ENCODE data around the gene NFE2L2.
"Not testable (repeated sequence)": the region's sequence is repeated elsewhere in the genome, so short reads cannot be mapped to it uniquely, and the experiment has no call there.

The NFE2L2 gene

GRCh38 chr2:177190941-177191340 is 73.6 kb downstream of the NFE2L2 start:
- no peak for DNase-seq

- DNase-seq = no peak
Measured at GRCh38 chr2:177188482-177189469, 75.8 kb downstream of the NFE2L2 start.

- no peak for DNase-seq
Measured at GRCh38 chr2:177187631-177188312, 76.8 kb downstream of the NFE2L2 start.

- DNase-seq = not testable (repeated sequence)
Measured at GRCh38 chr2:177186038-177186437, 78.5 kb downstream of the NFE2L2 start.

GRCh38 chr2:177184606-177185005 is 79.9 kb downstream of the NFE2L2 start:
- DNase-seq = no peak

- no peak for DNase-seq
Measured at GRCh38 chr2:177183860-177184259, 80.7 kb downstream of the NFE2L2 start.
